ENCODE measurements around the gene ARHGEF28. TPM values are rescaled to one million over a fixed set of nuclear protein-coding genes. Genes with fewer than 3 reads are reported as not detected.

The ARHGEF28 gene
- total RNA-seq, 2 experiments from 2014 or later = not detected

- ChIA-PET CTCF (no interaction called here), POLR2A (no interaction called here)
These were observed 257.6 kb downstream of the ARHGEF28 start for GRCh38 chr5:73883646-73884045.

- ChIA-PET CTCF (interaction anchor here (1.2 kb wide), 1 partner anchor 14 kb away, joined by 3 read pairs; no protein-coding TSS in a partner anchor), POLR2A (no interaction called here)
These were observed 261.7 kb downstream of the ARHGEF28 start for GRCh38 chr5:73887688-73888087.

GRCh38 chr5:73890569-73890968 is 264.6 kb downstream of the ARHGEF28 start:
- ChIA-PET POLR2A (no interaction called here), CTCF (no interaction called here)

- ChIA-PET CTCF (interaction anchor here (0.6 kb wide), 1 partner anchor 28 kb away, joined by 4 read pairs; no protein-coding TSS in a partner anchor), POLR2A (no interaction called here)
These were observed 266.2 kb downstream of the ARHGEF28 start for GRCh38 chr5:73892218-73892617.

GRCh38 chr5:73892806-73893205 is 266.8 kb downstream of the ARHGEF28 start:
- POLR2A ChIA-PET = no interaction called here
- CTCF ChIA-PET = interaction anchor here (0.6 kb wide), 1 partner anchor 28 kb away, joined by 4 read pairs; no protein-coding TSS in a partner anchor

GRCh38 chr5:73893813-73894212 is 267.8 kb downstream of the ARHGEF28 start:
- CTCF ChIA-PET = no interaction called here
- POLR2A ChIA-PET = no interaction called here

- ChIA-PET POLR2A (no interaction called here), CTCF (no interaction called here)
These were observed 268.9 kb downstream of the ARHGEF28 start for GRCh38 chr5:73894860-73895259.

- POLR2A ChIA-PET = no interaction called here
- CTCF ChIA-PET = no interaction called here
These were observed 269.5 kb downstream of the ARHGEF28 start for GRCh38 chr5:73895471-73895870.

- CTCF ChIA-PET = interaction anchor here (0.6 kb wide), 1 partner anchor 501 kb away, joined by 3 read pairs; no protein-coding TSS in a partner anchor
- POLR2A ChIA-PET = no interaction called here
These were observed 270.1 kb downstream of the ARHGEF28 start for GRCh38 chr5:73896097-73896496.

- POLR2A ChIA-PET = no interaction called here
- CTCF ChIA-PET = interaction anchor here (0.6 kb wide), 1 partner anchor 500 kb away, joined by 3 read pairs; no protein-coding TSS in a partner anchor
These were observed 270.7 kb downstream of the ARHGEF28 start for GRCh38 chr5:73896668-73897067.

- ChIA-PET POLR2A (no interaction called here), CTCF (interaction anchor here (1.3 kb wide), 1 partner anchor 742 kb away, joined by 6 read pairs; the partner anchor contains the start of gene ENC1)
These were observed 271.9 kb downstream of the ARHGEF28 start for GRCh38 chr5:73897893-73898292.

GRCh38 chr5:73899055-73899454 is 273.1 kb downstream of the ARHGEF28 start:
- CTCF ChIA-PET = interaction anchor here (1.3 kb wide), 1 partner anchor 741 kb away, joined by 6 read pairs; the partner anchor contains the start of gene ENC1
- POLR2A ChIA-PET = interaction anchor here (0.6 kb wide), 1 partner anchor 1781 kb away, joined by 3 read pairs; no protein-coding TSS in a partner anchor

GRCh38 chr5:73899916-73900315 is 273.9 kb downstream of the ARHGEF28 start:
- ChIA-PET POLR2A (no interaction called here), CTCF (no interaction called here)

GRCh38 chr5:73900566-73900965 is 274.6 kb downstream of the ARHGEF28 start:
- POLR2A ChIA-PET = no interaction called here
- CTCF ChIA-PET = no interaction called here

- ChIA-PET CTCF (interaction anchor here (0.5 kb wide), 1 partner anchor 718 kb away, joined by 3 read pairs; no protein-coding TSS in a partner anchor), POLR2A (no interaction called here)
These were observed 275.0 kb downstream of the ARHGEF28 start for GRCh38 chr5:73901043-73901442.

GRCh38 chr5:73901455-73901854 is 275.5 kb downstream of the ARHGEF28 start:
- POLR2A ChIA-PET = no interaction called here

GRCh38 chr5:73902327-73903051 is 276.5 kb downstream of the ARHGEF28 start:
- ChIA-PET CTCF (interaction anchor here (0.9 to 2.0 kb wide), 3 partner anchors 15 to 747 kb away, joined by 3 to 7 read pairs (median 5); no protein-coding TSS in a partner anchor), POLR2A (interaction anchor here (0.6 kb wide), 1 partner anchor 813 kb away, joined by 3 read pairs; no protein-coding TSS in a partner anchor)

More at GRCh38 chr5:73901455-73901854, 275.5 kb downstream of the ARHGEF28 start:
- CTCF ChIA-PET = interaction anchor here (0.5 to 2.0 kb wide), 2 partner anchors 717 to 748 kb away, joined by 3 to 7 read pairs; no protein-coding TSS in a partner anchor

GRCh38 chr5:73903169-73903568 is 277.2 kb downstream of the ARHGEF28 start:
- POLR2A ChIA-PET = no interaction called here

GRCh38 chr5:73906277-73906676 is 280.3 kb downstream of the ARHGEF28 start:
- POLR2A ChIA-PET = no interaction called here
- CTCF ChIA-PET = interaction anchor here (1.4 kb wide), 1 partner anchor 743 kb away, joined by 8 read pairs; no protein-coding TSS in a partner anchor

More at GRCh38 chr5:73903169-73903568, 277.2 kb downstream of the ARHGEF28 start:
- CTCF ChIA-PET = interaction anchor here (1.5 to 2.0 kb wide), 2 partner anchors 740 to 746 kb away, joined by 5 to 7 read pairs; no protein-coding TSS in a partner anchor

GRCh38 chr5:73907164-73907563 is 281.2 kb downstream of the ARHGEF28 start:
- POLR2A ChIA-PET = no interaction called here

GRCh38 chr5:73908395-73908794 is 282.4 kb downstream of the ARHGEF28 start:
- ChIA-PET CTCF (no interaction called here), POLR2A (no interaction called here)

More at GRCh38 chr5:73907164-73907563, 281.2 kb downstream of the ARHGEF28 start:
- CTCF ChIA-PET = interaction anchor here (0.7 to 1.4 kb wide), 2 partner anchors 10 to 742 kb away, joined by 3 to 8 read pairs; no protein-coding TSS in a partner anchor
